NCI-H1436 treated with DMSO at 0.1 percent for 48 hours (cell line): ENCODE measurements around the gene FCAMR.
"Not testable (repeated sequence)": the region's sequence is repeated elsewhere in the genome, so short reads cannot be mapped to it uniquely, and the experiment has no call there.

ENCODE experiments used
- DNase-seq: peaks from one replicate; lab custom pipeline; 2025; lab: John Stamatoyannopoulos, UW

The FCAMR gene

GRCh38 chr1:206933333-206933945, 36.8 kb downstream of the FCAMR start:
- no peak for DNase-seq

- no peak for DNase-seq
Observed at GRCh38 chr1:206932177-206932576, 38.1 kb downstream of the FCAMR start.

GRCh38 chr1:206931709-206932108, 38.6 kb downstream of the FCAMR start:
- no peak for DNase-seq

GRCh38 chr1:206930210-206930798, 40.0 kb downstream of the FCAMR start:
- DNase-seq, result no peak

- DNase-seq, result no peak
Observed at GRCh38 chr1:206929524-206929923, 40.7 kb downstream of the FCAMR start.

GRCh38 chr1:206926286-206926685, 44.0 kb downstream of the FCAMR start:
- DNase-seq, result no peak

GRCh38 chr1:206925106-206925736, 45.0 kb downstream of the FCAMR start:
- DNase-seq, result no peak

GRCh38 chr1:206924592-206925105, 45.6 kb downstream of the FCAMR start:
- DNase-seq, result no peak

- not testable (repeated sequence) for DNase-seq
Observed at GRCh38 chr1:206923961-206924557, 46.2 kb downstream of the FCAMR start.

GRCh38 chr1:206923009-206923960, 47.0 kb downstream of the FCAMR start:
- no peak for DNase-seq

- DNase-seq, result no peak
Observed at GRCh38 chr1:206922524-206922923, 47.7 kb downstream of the FCAMR start.

GRCh38 chr1:206921772-206922265, 48.4 kb downstream of the FCAMR start, which contains the start of gene FCMR:
TSS of gene FCMR (minus strand) at chr1:206921941. CDS start at chr1:206921854, 87 bp downstream.
- no peak for DNase-seq

- no peak for DNase-seq
Observed at GRCh38 chr1:206918076-206918475, 52.2 kb downstream of the FCAMR start.

- DNase-seq, result no peak
Observed at GRCh38 chr1:206916000-206916709, 54.1 kb downstream of the FCAMR start.

GRCh38 chr1:206915030-206915735, 55.1 kb downstream of the FCAMR start:
- DNase-seq, result no peak

GRCh38 chr1:206913766-206914537, 56.3 kb downstream of the FCAMR start:
- DNase-seq, result no peak

- peak; percentile 12 for DNase-seq
Observed at GRCh38 chr1:206912445-206913095, 57.7 kb downstream of the FCAMR start.

- no peak for DNase-seq
Observed at GRCh38 chr1:206911064-206911663, 59.1 kb downstream of the FCAMR start.
